Measurements from ENCODE around the gene RDH5.

RDH5 gene

GRCh38 chr12:55732288-55732687 lies 12.1 kb downstream of the RDH5 start:
- Histone ChIP-seq H3K9ac (ENCODE audit: low read length) (no peak overlapping the region), H3K36me3 (ENCODE audit: low read length) (no peaks in the 10 kb centered on the region), H3K9me3 (ENCODE audit: insufficient read depth, low read length) (no peaks in the 10 kb centered on the region), H3K4me3 (ENCODE audit: insufficient read depth, low read length, poor library complexity, severe bottlenecking) (no peak overlapping the region), H3K79me2 (ENCODE audit: insufficient read depth, low read length) (0 out of 2 replicates have a peak, but pooled peaks cover 6% of the 10 kb centered on the region), H4K20me1 (ENCODE audit: low read depth, low read length) (no peaks in the 10 kb centered on the region), H3K9me2 (replicated peaks; ENCODE audit: insufficient read depth, low read length) (no peaks in the 10 kb centered on the region), H3K27ac (ENCODE audit: low read depth, low read length) (no peak overlapping the region), H2AFZ (ENCODE audit: low read depth, low read length, severe bottlenecking) (no peak overlapping the region), H3K27me3 (ENCODE audit: low read length) (no peaks in the 10 kb centered on the region), H3F3A (ENCODE audit: insufficient read depth) (peaks cover 20% of the 10 kb centered on the region; the same call in 1 of the 2 replicates), H3K4me2 (ENCODE audit: low read depth, low read length, poor library complexity, severe bottlenecking) (no peak overlapping the region)
- TF ChIP-seq, protein P1, sequence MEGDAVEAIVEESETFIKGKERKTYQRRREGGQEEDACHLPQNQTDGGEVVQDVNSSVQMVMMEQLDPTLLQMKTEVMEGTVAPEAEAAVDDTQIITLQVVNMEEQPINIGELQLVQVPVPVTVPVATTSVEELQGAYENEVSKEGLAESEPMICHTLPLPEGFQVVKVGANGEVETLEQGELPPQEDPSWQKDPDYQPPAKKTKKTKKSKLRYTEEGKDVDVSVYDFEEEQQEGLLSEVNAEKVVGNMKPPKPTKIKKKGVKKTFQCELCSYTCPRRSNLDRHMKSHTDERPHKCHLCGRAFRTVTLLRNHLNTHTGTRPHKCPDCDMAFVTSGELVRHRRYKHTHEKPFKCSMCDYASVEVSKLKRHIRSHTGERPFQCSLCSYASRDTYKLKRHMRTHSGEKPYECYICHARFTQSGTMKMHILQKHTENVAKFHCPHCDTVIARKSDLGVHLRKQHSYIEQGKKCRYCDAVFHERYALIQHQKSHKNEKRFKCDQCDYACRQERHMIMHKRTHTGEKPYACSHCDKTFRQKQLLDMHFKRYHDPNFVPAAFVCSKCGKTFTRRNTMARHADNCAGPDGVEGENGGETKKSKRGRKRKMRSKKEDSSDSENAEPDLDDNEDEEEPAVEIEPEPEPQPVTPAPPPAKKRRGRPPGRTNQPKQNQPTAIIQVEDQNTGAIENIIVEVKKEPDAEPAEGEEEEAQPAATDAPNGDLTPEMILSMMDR (IDR thresholded peaks at IDR 0.05; ENCODE audit: insufficient read depth, low read length, poor library complexity, severe bottlenecking) = no peak
- no peak for TF ChIP-seq EZH2phosphoT487 (conservative IDR thresholded peaks at IDR 0.05; ENCODE audit: low read length)

DNA sequence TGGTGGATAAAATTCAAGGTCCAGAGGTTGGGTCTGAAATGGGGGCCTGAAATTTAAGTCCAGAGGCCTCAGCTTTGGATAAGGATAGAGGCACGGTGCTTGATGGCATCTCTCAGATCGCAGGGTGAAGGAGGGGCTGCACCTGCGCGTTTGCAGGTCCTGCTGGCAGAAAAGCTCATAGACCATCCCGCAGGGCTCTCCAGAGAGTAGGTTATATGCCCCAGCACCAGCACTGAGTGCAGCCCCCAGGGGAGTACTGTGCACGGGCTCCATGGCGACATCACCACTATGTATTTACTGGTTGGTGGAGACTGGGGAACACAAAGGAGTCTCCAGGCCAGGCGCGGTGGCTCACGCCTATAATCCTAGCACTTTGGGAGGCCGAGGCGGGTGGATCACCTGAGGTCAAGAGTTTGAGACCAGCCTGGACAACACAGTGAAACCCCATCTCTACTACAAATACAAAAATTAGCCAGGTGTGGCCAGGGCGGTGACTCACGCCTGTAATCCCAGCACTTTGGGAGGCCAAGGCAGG lies 12.9 kb downstream of the RDH5 start:
- H4K20me1 ChIP-seq (ENCODE audit: low read depth, low read length) = no peaks in the 10 kb centered on the region
- no peak overlapping the region for H3K4me2 ChIP-seq (ENCODE audit: low read depth, low read length, poor library complexity, severe bottlenecking)
- no peaks in the 10 kb centered on the region for H3K36me3 ChIP-seq (ENCODE audit: low read length)
- TF ChIP-seq, protein P1 (IDR thresholded peaks at IDR 0.05; ENCODE audit: insufficient read depth, low read length, poor library complexity, severe bottlenecking) = no peak
- no peak for TF ChIP-seq EZH2phosphoT487 (conservative IDR thresholded peaks at IDR 0.05; ENCODE audit: low read length)
- H3K27me3 ChIP-seq (ENCODE audit: low read length) = no peaks in the 10 kb centered on the region
- H3K9ac ChIP-seq (ENCODE audit: low read length) = no peak overlapping the region
- H2AFZ ChIP-seq (ENCODE audit: low read depth, low read length, severe bottlenecking) = no peak overlapping the region
- H3F3A ChIP-seq (ENCODE audit: insufficient read depth) = peaks cover 15% of the 10 kb centered on the region; the same call in 1 of the 2 replicates
- H3K27ac ChIP-seq (ENCODE audit: low read depth, low read length) = no peak overlapping the region
- H3K79me2 ChIP-seq (ENCODE audit: insufficient read depth, low read length) = 0 out of 2 replicates have a peak, but pooled peaks cover 4% of the 10 kb centered on the region
- H3K9me2 ChIP-seq (replicated peaks; ENCODE audit: insufficient read depth, low read length) = no peaks in the 10 kb centered on the region
- no peaks in the 10 kb centered on the region for H3K9me3 ChIP-seq (ENCODE audit: insufficient read depth, low read length)
- H3K4me3 ChIP-seq (ENCODE audit: insufficient read depth, low read length, poor library complexity, severe bottlenecking) = no peak overlapping the region

GRCh38 chr12:55733858-55734257 lies 13.7 kb downstream of the RDH5 start:
- H3K4me2 ChIP-seq (ENCODE audit: low read depth, low read length, poor library complexity, severe bottlenecking) = no peak overlapping the region
- no peak overlapping the region for H2AFZ ChIP-seq (ENCODE audit: low read depth, low read length, severe bottlenecking)
- H3K27me3 ChIP-seq (ENCODE audit: low read length) = no peaks in the 10 kb centered on the region
- no peak overlapping the region for H3K4me3 ChIP-seq (ENCODE audit: insufficient read depth, low read length, poor library complexity, severe bottlenecking)
- H3K79me2 ChIP-seq (ENCODE audit: insufficient read depth, low read length) = no peaks in the 10 kb centered on the region
- H4K20me1 ChIP-seq (ENCODE audit: low read depth, low read length) = no peaks in the 10 kb centered on the region
- H3F3A ChIP-seq (ENCODE audit: insufficient read depth) = peaks cover 15% of the 10 kb centered on the region
- no peak overlapping the region for H3K9ac ChIP-seq (ENCODE audit: low read length)
- no peaks in the 10 kb centered on the region for H3K36me3 ChIP-seq (ENCODE audit: low read length)
- H3K27ac ChIP-seq (ENCODE audit: low read depth, low read length) = no peak overlapping the region
- no peaks in the 10 kb centered on the region for H3K9me2 ChIP-seq (replicated peaks; ENCODE audit: insufficient read depth, low read length)
- no peak for TF ChIP-seq EZH2phosphoT487 (conservative IDR thresholded peaks at IDR 0.05; ENCODE audit: low read length)
- TF ChIP-seq, protein P1 (IDR thresholded peaks at IDR 0.05; ENCODE audit: insufficient read depth, low read length, poor library complexity, severe bottlenecking) = no peak
- H3K9me3 ChIP-seq (ENCODE audit: insufficient read depth, low read length) = no peaks in the 10 kb centered on the region

Measured in SU-DHL-6 (cell line).